Bronchial epithelial cell (primary cell): ENCODE results near the gene MGAT5. TPM values are rescaled to one million over a fixed set of nuclear protein-coding genes. Genes with fewer than 3 reads are reported as not detected.
A peak's percentile ranks its signal among the peaks of the same experiment; 100 is the strongest.

Experiments
- DNase-seq: peaks from one replicate; pipeline ENCODE4 v3.0.0-alpha.2; 2010; ENCODE audit warnings: low read depth
- FAIRE-seq: peaks from 2 replicates; lab custom pipeline; 2011; peaks lifted over from hg19 to GRCh38; lab: Jason Lieb, UNC
- H3K27me3 ChIP-seq: 2 replicates; pipeline ENCODE4 v1.5.1; 2011; ENCODE audit warnings: low read length; ENCODE audit not compliant: control insufficient read depth, insufficient read depth
- H3K36me3 ChIP-seq: 2 replicates; pipeline ENCODE4 v1.5.1; 2011; ENCODE audit warnings: low read length; ENCODE audit not compliant: control insufficient read depth, insufficient read depth
- H3K4me3 ChIP-seq: 2 replicates; pipeline ENCODE4 v1.5.1; 2011; ENCODE audit warnings: mild to moderate bottlenecking, low read depth, low read length, control low read depth
- CTCF ChIP-seq: IDR thresholded peaks from 2 replicates; pipeline ENCODE4 v1.5.1; 2011; ENCODE audit warnings: mild to moderate bottlenecking, moderate library complexity, low read length, control low read depth, inconsistent platforms; ENCODE audit not compliant: insufficient read depth, severe bottlenecking
- total RNA-seq: library from RNA; depleted of rRNA; stranded (reverse); fragments of >200 nt; gene quantifications from 2 replicates; pipeline ENCODE4 v1.2.1, GENCODE V29; 2014

The MGAT5 gene
- total RNA-seq, 1 donor from 2014 or later = 48.7 TPM

- no peak for FAIRE-seq
- TF ChIP-seq CTCF = no peak
- H3K27me3 ChIP-seq = no peaks in the 10 kb centered on the region
- no peaks in the 10 kb centered on the region for H3K36me3 ChIP-seq
- DNase-seq = no peak
- no peak overlapping the region for H3K4me3 ChIP-seq
Observed at GRCh38 chr2:134220344-134220974, 33.4 kb upstream of the MGAT5 start.

GRCh38 chr2:134224005-134224404 lies 29.9 kb upstream of the MGAT5 start:
- no peaks in the 10 kb centered on the region for H3K27me3 ChIP-seq
- FAIRE-seq (no peak), DNase-seq (no peak)
- no peak overlapping the region for H3K4me3 ChIP-seq
- no peaks in the 10 kb centered on the region for H3K36me3 ChIP-seq
- TF ChIP-seq CTCF = no peak

- FAIRE-seq (no peak), DNase-seq (peak; percentile 39)
Observed at GRCh38 chr2:134225173-134225572, 28.7 kb upstream of the MGAT5 start.

GRCh38 chr2:134225841-134226240 lies 28.0 kb upstream of the MGAT5 start:
- TF ChIP-seq CTCF = no peak
- FAIRE-seq (no peak), DNase-seq (no peak)

More at GRCh38 chr2:134225173-134225572, 28.7 kb upstream of the MGAT5 start:
- H3K4me3 ChIP-seq = no peak overlapping the region
- no peaks in the 10 kb centered on the region for H3K27me3 ChIP-seq
- TF ChIP-seq CTCF = no peak
- no peaks in the 10 kb centered on the region for H3K36me3 ChIP-seq

GRCh38 chr2:134226601-134227000 lies 27.3 kb upstream of the MGAT5 start:
- Histone ChIP-seq H3K36me3 (no peaks in the 10 kb centered on the region), H3K4me3 (no peak overlapping the region), H3K27me3 (no peaks in the 10 kb centered on the region)
- FAIRE-seq = no peak
- no peak for DNase-seq
- no peak for TF ChIP-seq CTCF

More at GRCh38 chr2:134225841-134226240, 28.0 kb upstream of the MGAT5 start:
- Histone ChIP-seq H3K27me3 (no peaks in the 10 kb centered on the region), H3K4me3 (no peak overlapping the region), H3K36me3 (no peaks in the 10 kb centered on the region)

GRCh38 chr2:134227666-134228065 lies 26.2 kb upstream of the MGAT5 start:
- H3K36me3 ChIP-seq = no peaks in the 10 kb centered on the region
- no peak overlapping the region for H3K4me3 ChIP-seq
- no peak for FAIRE-seq
- H3K27me3 ChIP-seq = no peaks in the 10 kb centered on the region
- TF ChIP-seq CTCF = no peak
- no peak for DNase-seq
